ENCODE measurements around the gene KCNA2.

KCNA2 gene

GRCh38 chr1:110563089-110563488 is 43.1 kb downstream of the KCNA2 start:
- no peak for DNase-seq

- DNase-seq, result no peak
Measured at GRCh38 chr1:110561596-110561995, 44.6 kb downstream of the KCNA2 start.

- DNase-seq, result no peak
Measured at GRCh38 chr1:110559157-110559556, 47.0 kb downstream of the KCNA2 start.

GRCh38 chr1:110557481-110557880 is 48.7 kb downstream of the KCNA2 start:
- DNase-seq, result no peak

- no peak for DNase-seq
Measured at GRCh38 chr1:110556471-110556807, 49.7 kb downstream of the KCNA2 start.

- DNase-seq, result no peak
Measured at GRCh38 chr1:110555807-110556470, 50.2 kb downstream of the KCNA2 start.

GRCh38 chr1:110554871-110555801 is 51.0 kb downstream of the KCNA2 start:
- peak; percentile 24 to 55 (median 30) for DNase-seq

- no peak for DNase-seq
Measured at GRCh38 chr1:110551278-110551809, 54.8 kb downstream of the KCNA2 start.

- no peak for DNase-seq
Measured at GRCh38 chr1:110549831-110550230, 56.3 kb downstream of the KCNA2 start.

- DNase-seq, result no peak
Measured at GRCh38 chr1:110548381-110548780, 57.8 kb downstream of the KCNA2 start.

- no peak for DNase-seq
Measured at GRCh38 chr1:110547017-110547416, 59.1 kb downstream of the KCNA2 start.

- no peak for DNase-seq
Measured at GRCh38 chr1:110545492-110545891, 60.7 kb downstream of the KCNA2 start.

GRCh38 chr1:110544753-110545152 is 61.4 kb downstream of the KCNA2 start:
- no peak for DNase-seq

Measured in stimulated activated naive CD4-positive, alpha-beta T cell (primary cell).